Activated naive CD4-positive, alpha-beta T cell treated with anti-CD3 and anti-CD28 coated beads, Interleukin-2, amount 50 U/mL, for 16 hours (primary cell): ENCODE data around the gene MYCBPAP.

Experiments used
- DNase-seq: peaks from one replicate; pipeline ENCODE4 v3.0.0-alpha.2; 2020

The MYCBPAP gene, protein sequence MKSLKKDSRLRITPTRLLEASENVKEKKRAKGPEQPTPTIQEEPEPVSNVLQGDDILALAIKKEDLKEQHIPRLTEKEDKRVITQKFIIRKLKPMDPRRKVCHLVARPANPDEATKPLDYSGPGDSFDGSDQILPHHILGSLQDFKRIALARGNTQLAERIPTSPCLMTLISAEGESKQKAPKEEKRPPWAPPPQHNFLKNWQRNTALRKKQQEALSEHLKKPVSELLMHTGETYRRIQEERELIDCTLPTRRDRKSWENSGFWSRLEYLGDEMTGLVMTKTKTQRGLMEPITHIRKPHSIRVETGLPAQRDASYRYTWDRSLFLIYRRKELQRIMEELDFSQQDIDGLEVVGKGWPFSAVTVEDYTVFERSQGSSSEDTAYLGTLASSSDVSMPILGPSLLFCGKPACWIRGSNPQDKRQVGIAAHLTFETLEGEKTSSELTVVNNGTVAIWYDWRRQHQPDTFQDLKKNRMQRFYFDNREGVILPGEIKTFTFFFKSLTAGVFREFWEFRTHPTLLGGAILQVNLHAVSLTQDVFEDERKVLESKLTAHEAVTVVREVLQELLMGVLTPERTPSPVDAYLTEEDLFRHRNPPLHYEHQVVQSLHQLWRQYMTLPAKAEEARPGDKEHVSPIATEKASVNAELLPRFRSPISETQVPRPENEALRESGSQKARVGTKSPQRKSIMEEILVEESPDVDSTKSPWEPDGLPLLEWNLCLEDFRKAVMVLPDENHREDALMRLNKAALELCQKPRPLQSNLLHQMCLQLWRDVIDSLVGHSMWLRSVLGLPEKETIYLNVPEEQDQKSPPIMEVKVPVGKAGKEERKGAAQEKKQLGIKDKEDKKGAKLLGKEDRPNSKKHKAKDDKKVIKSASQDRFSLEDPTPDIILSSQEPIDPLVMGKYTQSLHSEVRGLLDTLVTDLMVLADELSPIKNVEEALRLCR

DNA sequence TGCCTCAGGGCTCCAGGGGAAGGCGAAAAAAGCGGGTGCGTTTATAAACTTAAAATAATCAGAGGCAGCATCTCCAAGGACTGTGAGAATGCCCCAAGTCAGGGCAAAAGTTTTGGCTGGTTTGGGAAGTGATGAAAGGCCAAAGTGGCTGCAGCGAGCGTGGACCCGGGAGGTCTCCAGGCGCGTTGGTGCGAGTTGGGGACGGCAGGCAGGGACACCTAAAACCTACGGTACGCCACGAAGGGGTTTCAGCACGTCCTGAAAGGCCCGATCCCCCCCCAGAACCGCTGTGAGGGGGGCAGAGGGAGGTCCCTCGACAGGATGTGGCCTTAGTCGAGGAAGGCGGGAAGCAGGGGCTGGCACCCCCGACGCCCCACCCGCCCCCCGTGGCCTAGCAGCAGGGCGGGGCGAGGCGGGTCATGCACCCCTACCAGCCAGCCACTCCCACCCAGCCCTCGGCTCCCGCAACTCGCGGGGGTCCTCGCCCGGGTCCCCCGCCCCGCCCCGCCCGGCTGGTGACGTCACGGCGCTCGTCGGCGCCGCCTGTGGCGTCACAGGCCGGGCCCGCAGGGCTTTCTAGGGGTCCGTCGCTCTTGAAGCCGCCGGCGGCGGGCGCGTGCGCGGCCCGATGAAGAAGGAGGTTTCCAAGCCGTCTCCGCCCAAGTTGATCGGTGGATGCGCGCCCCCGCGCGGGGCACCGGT is at the start of gene MYCBPAP:
TSS of gene MYCBPAP (plus strand) at position 569 of the 702 bp plus-strand sequence. CDS start 236 bp downstream, outside the sequence.
- DNase-seq = peak; percentile 80

DNA sequence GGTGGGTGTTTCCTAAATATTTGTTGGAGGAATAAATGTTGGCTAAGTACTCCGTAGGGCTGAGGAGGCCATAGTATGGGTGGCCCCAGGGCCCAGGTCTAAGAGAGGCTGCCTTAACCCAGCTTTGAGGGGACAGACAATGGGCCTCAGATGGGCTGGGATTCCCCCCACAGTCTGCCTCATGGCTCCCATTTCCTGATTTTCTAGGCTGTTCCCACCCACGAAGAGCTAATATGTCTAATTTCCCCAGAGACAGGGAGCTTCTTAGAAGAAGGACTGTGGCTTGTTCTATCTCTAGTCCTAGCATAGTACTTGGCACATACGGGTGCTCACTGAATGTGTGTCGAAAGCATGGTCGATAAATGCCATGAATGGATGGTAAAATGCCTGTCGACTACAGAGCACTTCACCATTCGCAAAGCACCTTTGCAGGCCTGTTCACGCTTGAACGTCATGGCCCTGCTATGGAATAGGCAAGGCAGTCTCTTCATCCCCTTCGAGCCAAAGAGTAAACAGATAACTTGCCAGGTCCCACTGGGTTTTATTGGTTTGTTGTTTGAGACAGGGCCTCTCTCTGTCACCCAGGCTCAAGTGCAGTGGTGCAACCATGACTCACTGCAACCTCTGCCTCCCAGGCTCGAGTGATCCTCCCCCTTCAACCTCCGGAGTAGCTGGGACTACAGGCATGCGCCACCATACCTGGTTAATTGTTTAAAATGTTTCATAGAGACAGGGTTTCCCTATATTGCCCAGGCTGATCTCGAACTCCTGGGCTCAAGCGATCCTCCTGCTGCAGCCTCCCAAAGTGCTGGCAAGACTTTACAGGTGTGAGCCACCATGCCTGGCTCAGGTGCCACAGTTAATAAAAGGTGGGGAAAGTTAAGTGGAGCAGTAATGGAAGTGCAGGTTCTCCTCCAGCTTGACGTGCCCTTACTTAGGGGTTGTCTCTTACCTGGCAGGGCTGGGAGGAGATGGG is 49.2 kb upstream of the MYCBPAP start:
- DNase-seq = no peak

DNA sequence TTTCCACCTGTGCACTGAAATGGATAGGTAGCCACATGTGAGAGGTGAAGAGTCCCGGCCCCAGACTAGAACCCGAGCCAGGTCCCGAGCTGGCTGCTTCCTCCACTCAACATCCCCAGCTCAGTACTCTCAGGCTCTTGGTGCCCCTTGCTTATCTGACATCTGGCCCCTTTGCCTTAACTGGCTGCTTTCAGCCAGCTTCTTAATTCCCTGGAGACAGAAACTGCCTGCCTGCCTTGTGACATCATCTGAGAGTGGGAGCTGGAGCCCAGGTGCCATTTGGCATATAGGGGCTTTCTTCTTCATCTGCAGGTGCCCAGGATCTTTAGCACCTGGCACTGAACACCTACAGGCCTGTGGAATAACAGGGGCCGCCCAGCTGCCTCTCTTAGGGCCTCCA is 48.5 kb upstream of the MYCBPAP start:
- DNase-seq = no peak

DNA sequence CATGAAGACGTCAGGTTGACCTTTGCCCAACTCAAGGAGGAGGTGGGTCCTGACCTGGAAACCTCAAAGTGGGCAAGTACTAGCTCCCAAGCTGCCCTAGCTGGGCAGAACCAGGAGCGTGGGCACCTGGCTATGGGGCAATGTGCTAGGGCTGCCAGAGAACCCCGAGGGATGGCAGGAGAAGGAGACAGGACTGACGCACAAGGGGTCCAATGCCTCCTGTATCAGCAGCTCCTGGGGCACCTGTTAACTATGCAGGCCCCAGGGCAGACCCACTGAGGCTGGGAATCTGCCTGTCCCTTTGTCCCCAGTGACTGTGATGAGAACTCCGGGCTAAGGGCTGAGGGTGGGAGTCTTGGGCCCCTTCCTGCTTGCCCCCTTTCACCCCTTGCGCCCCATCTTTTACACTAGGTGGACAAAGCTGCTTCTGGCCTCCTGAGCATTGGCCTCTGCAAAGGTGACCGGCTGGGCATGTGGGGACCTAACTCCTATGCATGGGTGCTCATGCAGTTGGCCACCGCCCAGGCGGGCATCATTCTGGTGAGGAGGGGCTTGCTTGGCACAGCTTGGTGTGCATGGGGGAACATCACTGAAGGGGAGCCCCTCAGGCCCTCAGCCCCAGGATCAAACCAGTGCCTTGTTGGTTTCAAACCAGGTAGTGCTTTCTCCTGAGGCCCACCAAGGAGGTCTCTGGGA is 47.3 kb upstream of the MYCBPAP start:
- DNase-seq = no peak

DNA sequence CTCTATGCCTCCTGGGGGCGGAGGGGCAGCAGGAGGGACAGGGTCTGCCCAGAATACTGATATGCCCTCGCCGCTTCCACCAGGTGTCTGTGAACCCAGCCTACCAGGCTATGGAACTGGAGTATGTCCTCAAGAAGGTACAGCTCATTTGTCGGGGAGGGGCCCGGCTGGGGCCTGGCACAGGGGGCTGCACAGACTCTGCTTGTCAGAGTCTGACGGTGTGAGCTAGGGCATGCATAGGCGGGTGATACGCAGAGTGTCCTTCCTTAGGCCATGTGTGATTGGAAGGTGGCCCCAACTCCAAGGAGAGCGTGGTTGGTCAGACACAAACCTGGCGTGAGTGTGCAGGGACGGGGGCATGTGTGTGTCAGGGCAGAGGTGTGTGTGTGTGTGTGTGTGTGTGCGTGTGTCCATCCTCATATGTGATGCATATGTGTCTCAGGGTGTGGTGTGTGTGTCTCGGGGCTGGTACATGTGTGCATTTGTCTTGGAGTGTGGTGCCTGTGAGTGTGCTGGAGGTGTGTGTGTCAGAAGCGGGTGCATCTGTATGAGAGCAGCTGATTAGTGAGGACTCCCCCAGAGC is 46.6 kb upstream of the MYCBPAP start:
- DNase-seq = no peak

DNA sequence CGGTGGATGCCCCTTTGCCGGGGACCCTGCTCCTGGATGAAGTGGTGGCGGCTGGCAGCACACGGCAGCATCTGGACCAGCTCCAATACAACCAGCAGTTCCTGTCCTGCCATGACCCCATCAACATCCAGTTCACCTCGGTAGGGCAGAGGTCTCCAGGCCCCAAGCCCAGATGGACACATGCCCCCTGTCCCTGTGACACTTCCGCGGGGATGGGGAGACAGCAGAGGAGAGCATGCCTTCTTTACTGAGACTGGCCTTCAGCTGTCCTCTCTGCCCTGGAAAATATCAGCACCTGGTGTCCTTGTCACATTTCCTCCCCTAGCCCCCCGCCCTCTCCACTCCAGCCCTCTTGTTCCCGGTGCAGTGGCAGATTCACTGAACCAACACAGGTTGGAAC is 45.8 kb upstream of the MYCBPAP start:
- no peak for DNase-seq

DNA sequence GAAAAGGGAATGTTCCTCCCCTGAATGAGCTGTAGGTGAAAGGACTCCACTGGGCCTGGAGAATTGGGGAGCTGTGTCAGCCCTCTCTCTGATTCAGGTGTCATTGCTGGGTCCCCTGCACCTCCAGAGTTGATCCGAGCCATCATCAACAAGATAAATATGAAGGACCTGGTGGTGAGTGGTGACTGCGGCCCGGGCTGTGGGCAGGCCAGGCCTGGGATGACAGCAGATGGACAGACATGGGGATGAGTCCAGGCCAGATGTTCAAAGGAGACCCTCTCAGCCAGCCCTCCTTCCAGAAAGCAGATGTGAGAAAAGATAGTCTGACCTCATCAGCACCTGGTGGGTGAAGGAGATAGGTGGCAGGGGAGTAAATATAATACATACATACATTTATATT is 44.1 kb upstream of the MYCBPAP start:
- DNase-seq = no peak

DNA sequence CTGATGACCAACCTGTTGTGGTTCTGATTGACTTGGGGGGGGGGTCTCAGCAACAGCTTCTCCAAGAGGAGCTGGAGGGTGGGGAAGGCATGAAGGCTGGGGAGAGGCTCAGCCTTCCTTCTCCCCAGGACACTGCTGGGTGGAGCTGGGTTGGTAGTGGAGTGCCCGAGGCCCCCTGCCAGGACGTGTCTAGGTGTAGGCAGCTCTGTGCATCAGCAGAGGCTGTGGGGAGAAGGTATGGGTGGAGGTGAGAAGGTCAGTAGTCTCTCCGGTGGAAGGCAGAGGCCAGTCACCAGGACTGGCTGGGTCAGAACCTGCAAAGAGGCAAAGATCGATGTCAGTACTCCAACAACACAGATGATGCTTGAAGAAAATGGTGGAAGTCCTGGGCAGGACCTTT is 43.5 kb upstream of the MYCBPAP start:
- DNase-seq = no peak

DNA sequence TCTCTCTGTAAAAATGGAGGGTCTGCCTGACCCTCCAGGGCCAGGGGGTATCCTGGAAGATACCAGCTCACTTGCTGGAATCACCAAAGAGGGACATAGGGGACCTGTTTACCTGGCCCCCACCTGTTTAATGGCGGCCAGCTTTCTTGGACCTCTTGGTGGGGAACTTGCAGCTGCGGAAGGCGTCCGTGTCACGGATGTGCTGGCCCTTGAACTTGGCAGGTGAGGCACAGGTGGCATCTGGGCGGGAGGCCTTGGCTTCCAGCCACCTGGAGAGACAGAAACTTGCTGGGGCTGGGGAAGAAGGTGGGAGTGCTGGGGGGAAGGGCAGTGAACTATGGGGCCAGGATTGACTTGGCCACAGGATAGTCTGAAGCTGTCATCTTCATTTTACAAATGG is 43.1 kb upstream of the MYCBPAP start:
- no peak for DNase-seq

DNA sequence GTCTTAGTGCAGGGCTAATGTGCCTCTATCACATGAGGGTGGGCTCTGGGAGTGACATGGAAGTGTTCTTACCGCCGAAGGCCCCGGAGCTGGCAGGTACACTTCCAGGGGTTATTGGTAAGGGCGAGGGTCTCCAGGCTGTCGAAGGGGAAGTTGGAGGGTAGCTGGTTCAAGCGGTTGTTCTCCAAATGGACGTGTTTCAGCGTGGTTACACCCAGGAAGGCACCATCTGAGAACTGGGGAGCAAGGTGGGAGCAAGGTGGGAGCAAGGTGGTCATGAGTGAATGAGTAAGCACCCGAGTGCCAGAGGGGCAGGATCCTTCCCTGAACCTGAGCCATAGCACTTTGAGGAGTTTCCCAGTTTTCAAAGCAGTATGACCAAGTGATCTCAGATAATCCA is 42.6 kb upstream of the MYCBPAP start:
- no peak for DNase-seq

DNA sequence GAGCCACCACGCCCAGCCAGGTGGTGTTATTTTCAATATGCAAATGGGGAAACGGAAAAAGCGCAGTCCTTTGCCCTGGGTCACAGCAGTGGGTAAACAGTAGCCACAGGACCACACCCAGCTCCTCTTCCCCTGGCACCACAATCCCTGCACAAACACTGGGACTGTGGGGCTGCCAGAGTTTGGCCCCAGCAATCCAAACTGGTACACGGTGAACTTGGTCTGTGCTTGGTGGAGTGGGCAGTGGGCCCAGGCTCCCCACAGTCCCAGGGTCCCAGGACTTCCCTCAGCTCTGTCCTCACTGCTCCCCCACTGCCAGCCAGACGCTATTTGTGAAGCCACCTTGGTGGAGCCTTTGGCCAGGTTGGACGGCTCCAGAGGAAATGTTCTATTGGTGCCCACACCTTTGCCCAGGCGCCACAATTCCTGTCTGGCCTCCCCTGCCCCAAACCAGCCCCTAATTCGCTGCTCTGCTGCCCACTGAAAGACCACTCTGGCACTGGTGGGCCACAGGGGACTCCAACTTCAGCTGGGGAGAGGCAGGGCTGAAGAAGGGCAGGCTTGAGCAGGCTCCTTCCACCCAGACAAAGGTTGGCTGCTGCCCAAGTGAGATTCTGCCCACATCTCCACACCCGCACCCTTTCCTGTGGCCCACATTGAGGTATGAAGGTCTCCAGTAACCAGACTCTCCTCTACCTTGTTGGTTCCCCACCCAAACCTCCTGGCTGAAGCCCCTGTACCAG is 41.7 kb upstream of the MYCBPAP start:
- DNase-seq = no peak

DNA sequence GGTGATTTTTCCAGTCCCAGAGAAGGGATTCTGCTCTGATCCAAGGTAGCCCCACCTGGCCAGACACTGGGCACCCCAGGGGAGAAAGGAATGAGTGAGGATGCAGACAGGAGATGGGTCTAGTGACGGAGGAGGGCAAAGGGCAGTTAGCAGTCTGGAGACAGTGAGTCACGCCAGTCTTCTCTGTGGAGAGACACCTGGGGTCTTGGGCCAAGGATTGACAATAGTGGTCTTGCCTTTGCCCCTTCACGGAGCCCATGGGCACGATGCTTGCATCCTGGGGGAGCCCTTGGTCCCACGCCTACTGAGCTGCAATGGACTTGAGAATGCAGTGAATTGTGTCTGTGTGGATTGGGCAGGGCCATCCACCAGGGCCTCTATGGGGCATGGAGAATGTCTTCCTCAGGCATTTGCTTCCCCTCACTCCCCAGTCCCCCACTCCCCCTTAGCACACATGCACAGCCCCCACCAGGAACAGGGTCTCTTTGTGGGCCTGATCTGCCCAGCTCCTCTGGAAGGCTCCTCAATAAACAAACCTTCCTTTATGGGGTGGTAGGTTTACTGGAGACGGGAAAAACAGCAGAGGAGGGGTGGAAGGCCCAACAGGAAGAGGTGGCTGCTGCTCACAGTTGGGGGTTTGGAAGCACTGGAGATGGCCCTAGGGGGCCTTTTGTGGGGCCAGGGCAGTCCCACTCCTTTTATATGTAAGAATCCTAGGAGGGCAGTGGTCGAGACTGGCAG is 41.0 kb upstream of the MYCBPAP start:
- DNase-seq = no peak

DNA sequence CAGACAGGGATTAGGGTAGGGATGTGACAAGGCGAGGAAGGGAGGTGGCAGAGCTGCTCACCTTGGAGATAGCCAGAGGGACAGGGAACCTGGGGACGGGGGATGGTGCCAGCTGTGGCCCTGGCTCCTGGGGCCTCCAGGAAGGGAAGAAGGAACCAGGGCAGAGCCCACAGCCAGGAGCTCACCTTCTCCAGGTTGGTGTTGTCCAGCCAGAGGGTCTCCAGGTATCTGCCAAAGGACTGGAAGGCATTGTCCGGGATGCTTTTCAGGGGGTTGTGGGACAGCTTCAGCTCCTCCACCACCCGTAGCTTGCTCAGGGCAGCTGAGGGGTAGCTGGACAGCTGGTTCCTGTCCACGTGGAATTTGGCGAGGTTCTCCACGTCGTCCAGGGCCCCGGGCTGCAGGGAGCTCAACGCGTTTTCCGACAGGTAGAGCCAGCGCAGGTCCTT is 40.4 kb upstream of the MYCBPAP start:
- no peak for DNase-seq

DNA sequence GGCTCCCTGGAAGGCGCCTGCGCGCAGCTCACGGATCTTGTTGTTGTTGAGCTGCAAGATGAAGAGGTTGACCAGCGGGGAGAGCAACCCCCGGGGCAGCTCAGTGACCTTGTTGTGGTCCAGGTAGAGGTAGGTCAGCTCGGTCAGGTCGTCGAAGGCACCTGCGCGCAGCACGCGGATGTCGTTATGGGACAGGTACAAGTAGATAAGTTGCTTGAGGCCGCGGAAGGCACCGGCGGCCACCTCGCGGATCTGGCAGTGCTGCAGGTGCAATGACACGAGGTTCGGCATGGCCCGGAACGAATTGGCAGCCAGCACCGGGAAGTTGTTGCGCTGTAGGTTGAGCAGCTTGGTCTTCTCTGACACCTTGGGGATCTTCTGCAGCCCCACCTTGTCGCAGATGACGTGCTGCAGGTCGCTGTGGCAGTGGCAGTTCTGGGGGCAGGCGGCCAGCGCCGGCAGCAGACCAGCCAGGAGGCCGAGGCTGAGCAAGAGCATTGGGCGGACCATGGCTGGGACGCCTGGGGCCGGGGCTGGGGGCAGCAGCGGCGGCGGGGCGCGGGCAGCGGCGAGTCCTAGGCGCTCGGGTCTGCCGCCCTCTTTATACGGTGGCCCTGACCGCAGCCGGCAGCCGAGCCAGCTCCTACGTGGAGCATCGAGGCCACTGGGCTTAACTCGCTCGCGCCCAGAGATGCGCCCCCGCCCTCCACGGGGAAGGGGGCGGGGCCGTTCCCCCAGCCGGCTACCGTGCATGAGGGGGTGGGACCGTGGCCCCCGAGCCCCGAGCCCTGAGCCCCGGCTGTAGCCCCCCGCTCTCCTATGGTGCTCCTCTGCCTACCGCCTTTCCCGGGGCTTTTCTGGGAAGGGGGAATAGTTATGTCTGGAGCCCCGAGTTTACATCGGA is 39.7 kb upstream of the MYCBPAP start, which contains the start of gene CHAD:
TSS of gene CHAD (minus strand) at position 577 of the 904 bp plus-strand sequence. CDS start at position 510, 67 bp downstream.
- no peak for DNase-seq

DNA sequence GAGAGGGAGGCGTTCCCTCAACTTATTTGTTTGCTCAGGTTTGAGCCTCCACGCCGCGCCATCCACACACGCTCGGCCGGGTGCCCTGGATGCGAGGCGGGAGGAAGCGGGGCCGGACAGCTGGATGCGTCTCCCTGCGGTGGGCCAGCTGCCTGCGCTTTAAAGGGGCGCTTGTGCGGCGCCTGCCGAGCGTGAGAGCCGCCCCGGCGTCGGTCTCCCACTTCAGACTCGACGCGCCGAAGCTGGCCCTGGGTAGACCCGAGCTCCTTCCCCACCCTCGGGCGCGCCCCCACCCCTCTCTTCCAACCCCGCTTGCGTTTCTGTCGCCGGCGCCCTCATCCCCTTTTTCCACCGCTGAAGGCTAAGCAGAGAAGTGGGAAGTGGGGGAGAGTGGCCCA is 39.0 kb upstream of the MYCBPAP start:
- DNase-seq = no peak

DNA sequence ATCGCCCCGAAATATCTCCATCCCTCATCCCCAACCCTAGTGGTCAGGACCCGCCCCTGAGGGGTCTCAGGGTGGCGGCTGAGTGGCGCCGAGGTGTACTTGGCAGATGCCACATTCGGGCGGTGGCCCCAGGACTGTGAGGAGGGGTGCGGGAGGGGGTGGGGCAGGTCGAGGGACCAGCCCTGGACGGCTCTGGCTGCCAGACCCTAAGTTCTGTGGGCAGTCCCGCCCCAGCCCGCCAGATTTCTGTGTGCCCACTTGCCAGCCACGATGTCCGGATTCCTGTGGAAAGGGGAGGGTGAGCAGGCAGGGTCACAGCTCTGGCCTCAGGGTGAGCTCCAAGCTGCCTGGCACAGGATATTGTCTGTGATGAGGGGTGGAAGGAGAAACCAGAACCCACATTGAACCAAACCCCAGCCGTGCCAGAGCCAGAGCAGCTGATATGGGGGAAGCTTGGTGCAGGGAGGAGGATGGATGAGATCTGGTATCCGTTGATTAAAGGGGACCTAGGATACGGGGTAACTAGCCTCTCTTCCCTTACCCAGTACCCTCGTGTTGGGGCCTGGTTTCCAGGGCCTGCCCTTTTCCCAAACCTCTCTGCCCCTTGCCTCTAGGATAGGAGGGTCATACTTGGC is 38.5 kb upstream of the MYCBPAP start:
- no peak for DNase-seq

DNA sequence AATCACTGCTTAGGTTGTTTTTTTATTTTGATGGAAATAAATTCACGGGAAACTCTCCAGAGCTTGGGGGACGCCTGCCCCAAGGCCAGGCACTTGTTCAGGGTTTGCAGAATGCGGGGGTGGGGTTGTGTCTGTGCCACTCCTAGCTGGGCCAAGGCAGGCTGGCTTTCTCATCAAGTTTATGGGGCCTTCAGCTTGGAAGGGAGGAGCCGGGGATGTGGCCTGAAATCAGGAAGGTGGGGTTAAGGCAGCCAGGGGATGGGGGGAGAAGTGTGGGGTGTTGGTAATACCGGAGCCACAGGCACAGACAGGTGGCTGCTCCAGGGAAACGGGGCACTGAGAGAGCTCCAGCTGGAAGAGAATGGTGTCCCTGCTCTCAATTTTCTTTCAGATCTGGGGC is 37.8 kb upstream of the MYCBPAP start:
- DNase-seq = no peak
